ENCODE data around the gene LTBP1. TPM values are rescaled to one million over a fixed set of nuclear protein-coding genes. Genes with fewer than 3 reads are reported as not detected.

Gene LTBP1
- total RNA-seq, 1 experiment from 2014 or later: 13.9 TPM

GRCh38 chr2:32947076-32947483 is 327 bp downstream of the LTBP1 start:
- H3K4me3 Mint-ChIP-seq (ENCODE audit: low read depth, unreplicated experiment): peak overlapping the region; percentile 75
- no peaks in the 10 kb centered on the region for H3K9me3 Mint-ChIP-seq (ENCODE audit: low read depth, unreplicated experiment)
- TF ChIP-seq, protein P1, sequence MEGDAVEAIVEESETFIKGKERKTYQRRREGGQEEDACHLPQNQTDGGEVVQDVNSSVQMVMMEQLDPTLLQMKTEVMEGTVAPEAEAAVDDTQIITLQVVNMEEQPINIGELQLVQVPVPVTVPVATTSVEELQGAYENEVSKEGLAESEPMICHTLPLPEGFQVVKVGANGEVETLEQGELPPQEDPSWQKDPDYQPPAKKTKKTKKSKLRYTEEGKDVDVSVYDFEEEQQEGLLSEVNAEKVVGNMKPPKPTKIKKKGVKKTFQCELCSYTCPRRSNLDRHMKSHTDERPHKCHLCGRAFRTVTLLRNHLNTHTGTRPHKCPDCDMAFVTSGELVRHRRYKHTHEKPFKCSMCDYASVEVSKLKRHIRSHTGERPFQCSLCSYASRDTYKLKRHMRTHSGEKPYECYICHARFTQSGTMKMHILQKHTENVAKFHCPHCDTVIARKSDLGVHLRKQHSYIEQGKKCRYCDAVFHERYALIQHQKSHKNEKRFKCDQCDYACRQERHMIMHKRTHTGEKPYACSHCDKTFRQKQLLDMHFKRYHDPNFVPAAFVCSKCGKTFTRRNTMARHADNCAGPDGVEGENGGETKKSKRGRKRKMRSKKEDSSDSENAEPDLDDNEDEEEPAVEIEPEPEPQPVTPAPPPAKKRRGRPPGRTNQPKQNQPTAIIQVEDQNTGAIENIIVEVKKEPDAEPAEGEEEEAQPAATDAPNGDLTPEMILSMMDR (IDR thresholded peaks at IDR 0.05; ENCODE audit: unreplicated experiment): no peak
- no peaks in the 10 kb centered on the region for H3K27me3 Mint-ChIP-seq (ENCODE audit: unreplicated experiment)
- DNase-seq: peak; percentile 34
- CTCF ChIA-PET: interaction anchor here (0.6 kb wide), 1 partner anchor 18 kb away, joined by 4 read pairs; no protein-coding TSS in a partner anchor
- H3K27ac Mint-ChIP-seq (ENCODE audit: unreplicated experiment): no peak overlapping the region
- H3K4me1 Mint-ChIP-seq (ENCODE audit: low read depth, unreplicated experiment): peaks cover 21% of the 10 kb centered on the region
- no TSS peak for BruUV-seq (replicated peaks)
- intact Hi-C loops (cut with micrococcal nuclease; ENCODE audit: unreplicated experiment): loop anchor here (2.0 to 10.0 kb wide), 3 partner anchors 86 to 428 kb away; no protein-coding TSS in a partner anchor
- peaks cover 24% of the 10 kb centered on the region for H3K36me3 Mint-ChIP-seq (ENCODE audit: insufficient read depth, unreplicated experiment)

DNA sequence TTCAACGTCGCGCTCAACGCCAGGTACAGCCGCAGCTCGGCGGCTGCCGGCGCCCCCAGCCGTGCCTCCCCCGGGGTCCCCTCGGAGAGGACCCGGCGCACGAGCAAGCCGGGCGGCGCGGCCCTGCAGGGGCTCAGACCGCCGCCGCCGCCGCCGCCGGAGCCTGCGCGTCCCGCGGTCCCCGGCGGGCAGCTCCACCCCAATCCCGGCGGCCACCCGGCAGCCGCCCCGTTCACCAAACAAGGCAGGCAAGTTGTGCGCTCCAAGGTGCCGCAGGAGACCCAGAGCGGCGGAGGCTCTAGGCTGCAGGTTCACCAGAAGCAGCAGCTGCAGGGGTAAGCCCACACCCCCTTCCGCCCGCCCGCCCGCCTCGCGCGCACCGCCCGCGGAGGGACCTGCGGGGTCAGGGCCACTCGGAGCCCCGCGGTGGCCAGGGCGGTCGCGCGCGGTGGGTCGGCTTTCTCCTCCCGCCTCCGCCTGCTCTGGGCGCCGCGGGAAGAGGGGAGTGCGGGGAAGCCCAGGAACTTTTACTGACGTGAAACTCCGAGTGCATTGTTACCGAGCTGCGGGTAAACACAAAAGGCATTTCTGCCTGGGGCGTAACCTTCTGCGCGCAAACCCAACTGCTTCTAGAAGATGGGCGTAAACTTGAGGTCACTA is 861 bp downstream of the LTBP1 start:
- intact Hi-C loops (cut with micrococcal nuclease; ENCODE audit: unreplicated experiment): loop anchor here (2.0 to 10.0 kb wide), 3 partner anchors 85 to 427 kb away; no protein-coding TSS in a partner anchor
- Mint-ChIP-seq H3K4me3 (ENCODE audit: low read depth, unreplicated experiment) (peak overlapping the region; percentile 75), H3K27me3 (ENCODE audit: unreplicated experiment) (no peaks in the 10 kb centered on the region), H3K9me3 (ENCODE audit: low read depth, unreplicated experiment) (no peaks in the 10 kb centered on the region), H3K27ac (ENCODE audit: unreplicated experiment) (peak overlapping the region; percentile 47), H3K4me1 (ENCODE audit: low read depth, unreplicated experiment) (peaks cover 15% of the 10 kb centered on the region), H3K36me3 (ENCODE audit: insufficient read depth, unreplicated experiment) (peaks cover 24% of the 10 kb centered on the region)
- CTCF ChIA-PET: interaction anchor here (1.4 kb wide), 1 partner anchor 139 kb away, joined by 5 read pairs; no protein-coding TSS in a partner anchor
- peak; percentile 51 for DNase-seq
- TF ChIP-seq, protein P1 (IDR thresholded peaks at IDR 0.05; ENCODE audit: unreplicated experiment): no peak
- no TSS peak for BruUV-seq (replicated peaks)

DNA sequence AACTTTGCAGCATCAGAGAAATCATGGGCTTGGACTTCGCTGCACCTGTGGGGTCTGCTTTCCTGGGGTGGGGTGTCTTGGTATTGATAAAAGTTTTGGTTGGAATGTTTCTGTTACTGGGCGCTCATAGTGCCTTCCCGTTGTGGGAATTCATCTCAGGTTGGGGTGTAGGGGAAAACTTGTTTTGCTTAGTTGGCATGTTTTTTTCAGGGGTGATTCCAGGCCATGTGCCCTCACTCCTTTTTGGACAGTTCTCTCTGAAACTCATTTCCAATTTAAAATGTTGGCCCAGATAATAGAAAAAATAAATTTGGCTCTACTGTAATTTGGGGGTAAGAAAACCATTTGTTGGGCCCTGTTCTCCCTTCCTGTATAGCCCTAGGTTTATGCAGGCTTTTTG is 1.5 kb downstream of the LTBP1 start:
- no peaks in the 10 kb centered on the region for H3K27me3 Mint-ChIP-seq (ENCODE audit: unreplicated experiment)
- peak overlapping the region; percentile 47 for H3K27ac Mint-ChIP-seq (ENCODE audit: unreplicated experiment)
- intact Hi-C loops (cut with micrococcal nuclease; ENCODE audit: unreplicated experiment): loop anchor here (5.0 to 10.0 kb wide), 2 partner anchors 124 to 427 kb away; no protein-coding TSS in a partner anchor
- H3K9me3 Mint-ChIP-seq (ENCODE audit: low read depth, unreplicated experiment): no peaks in the 10 kb centered on the region
- TF ChIP-seq, protein P1 (IDR thresholded peaks at IDR 0.05; ENCODE audit: unreplicated experiment): no peak
- H3K4me1 Mint-ChIP-seq (ENCODE audit: low read depth, unreplicated experiment): peaks cover 9% of the 10 kb centered on the region
- peaks cover 24% of the 10 kb centered on the region for H3K36me3 Mint-ChIP-seq (ENCODE audit: insufficient read depth, unreplicated experiment)
- CTCF ChIA-PET: interaction anchor here (1.4 kb wide), 1 partner anchor 138 kb away, joined by 5 read pairs; no protein-coding TSS in a partner anchor
- H3K4me3 Mint-ChIP-seq (ENCODE audit: low read depth, unreplicated experiment): peak overlapping the region; percentile 75
- no peak for DNase-seq
- no TSS peak for BruUV-seq (replicated peaks)

- BruUV-seq (replicated peaks): no TSS peak
- no peak overlapping the region for H3K4me3 Mint-ChIP-seq (ENCODE audit: low read depth, unreplicated experiment)
- DNase-seq: no peak
Observed at GRCh38 chr2:32949260-32949659, 2.5 kb downstream of the LTBP1 start.

More at GRCh38 chr2:32949260-32949659, 2.5 kb downstream of the LTBP1 start:
- TF ChIP-seq, protein P1 (IDR thresholded peaks at IDR 0.05; ENCODE audit: unreplicated experiment): no peak
- Mint-ChIP-seq H3K27ac (ENCODE audit: unreplicated experiment) (no peak overlapping the region), H3K4me1 (ENCODE audit: low read depth, unreplicated experiment) (peaks cover 9% of the 10 kb centered on the region), H3K9me3 (ENCODE audit: low read depth, unreplicated experiment) (no peaks in the 10 kb centered on the region), H3K27me3 (ENCODE audit: unreplicated experiment) (no peaks in the 10 kb centered on the region), H3K36me3 (ENCODE audit: insufficient read depth, unreplicated experiment) (peaks cover 24% of the 10 kb centered on the region)
- CTCF ChIA-PET: no interaction called here
- intact Hi-C loops (cut with micrococcal nuclease; ENCODE audit: unreplicated experiment): loop anchor here (5.0 to 10.0 kb wide), 2 partner anchors 123 to 426 kb away; no protein-coding TSS in a partner anchor

Data from Calu3 (cell line).